GM18502 (cell line): Measurements from ENCODE around the gene TMEM91.
A peak's percentile ranks its signal among the peaks of the same experiment; 100 is the strongest.
"Not testable (repeated sequence)": the region's sequence is repeated elsewhere in the genome, so short reads cannot be mapped to it uniquely, and the experiment has no call there.

Experiments used
- ATAC-seq: cut with Tn5 transposase; IDR thresholded peaks from one replicate; pipeline ENCODE4 v1.9.1; 2021; ENCODE audit warnings: mild to moderate bottlenecking; ENCODE audit not compliant: unreplicated experiment, poor library complexity

Gene TMEM91

DNA sequence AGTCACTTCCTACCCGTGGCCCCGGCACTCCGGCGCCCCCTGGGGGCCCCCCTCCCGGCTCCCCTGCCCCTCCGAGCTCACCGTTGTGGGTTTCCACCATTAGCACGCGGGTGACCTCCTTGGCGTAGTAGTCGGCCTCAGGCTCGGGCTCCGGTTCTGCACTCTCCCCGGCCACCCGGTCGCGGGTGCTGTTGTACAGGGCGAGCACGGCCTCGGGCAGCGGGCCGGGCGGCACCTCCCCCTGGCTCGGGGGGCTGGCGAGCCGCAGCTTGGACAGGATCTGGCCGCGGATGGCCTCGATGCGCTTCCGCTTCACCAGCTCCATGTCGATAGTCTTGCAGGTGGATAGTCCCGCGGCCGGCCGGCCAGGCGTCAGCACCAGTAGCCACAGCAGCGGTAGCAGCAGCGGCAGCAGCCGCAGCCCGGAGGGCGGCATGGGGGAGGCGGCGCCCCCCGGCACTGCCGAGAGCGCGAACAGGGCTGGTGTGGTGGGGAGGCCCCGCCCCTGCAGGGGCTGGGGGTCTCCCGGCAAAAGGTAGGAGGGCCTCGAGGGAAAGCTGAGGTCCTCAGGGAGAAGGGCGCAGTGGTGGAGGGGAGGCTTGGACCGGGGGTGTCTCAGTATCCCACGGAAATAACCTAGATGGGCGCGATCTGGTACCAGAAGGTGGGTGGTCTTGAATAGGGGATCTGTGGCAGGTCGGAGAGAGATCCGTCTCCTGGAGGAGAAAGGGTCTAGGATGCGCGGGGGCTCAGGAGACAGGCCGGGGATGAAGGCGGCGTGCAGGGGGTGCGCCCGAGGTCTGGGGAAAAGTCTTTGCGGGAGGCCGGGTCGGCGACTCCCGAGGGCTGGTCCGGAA is 23.5 kb upstream of the TMEM91 start:
- peak; percentile 24 for ATAC-seq

DNA sequence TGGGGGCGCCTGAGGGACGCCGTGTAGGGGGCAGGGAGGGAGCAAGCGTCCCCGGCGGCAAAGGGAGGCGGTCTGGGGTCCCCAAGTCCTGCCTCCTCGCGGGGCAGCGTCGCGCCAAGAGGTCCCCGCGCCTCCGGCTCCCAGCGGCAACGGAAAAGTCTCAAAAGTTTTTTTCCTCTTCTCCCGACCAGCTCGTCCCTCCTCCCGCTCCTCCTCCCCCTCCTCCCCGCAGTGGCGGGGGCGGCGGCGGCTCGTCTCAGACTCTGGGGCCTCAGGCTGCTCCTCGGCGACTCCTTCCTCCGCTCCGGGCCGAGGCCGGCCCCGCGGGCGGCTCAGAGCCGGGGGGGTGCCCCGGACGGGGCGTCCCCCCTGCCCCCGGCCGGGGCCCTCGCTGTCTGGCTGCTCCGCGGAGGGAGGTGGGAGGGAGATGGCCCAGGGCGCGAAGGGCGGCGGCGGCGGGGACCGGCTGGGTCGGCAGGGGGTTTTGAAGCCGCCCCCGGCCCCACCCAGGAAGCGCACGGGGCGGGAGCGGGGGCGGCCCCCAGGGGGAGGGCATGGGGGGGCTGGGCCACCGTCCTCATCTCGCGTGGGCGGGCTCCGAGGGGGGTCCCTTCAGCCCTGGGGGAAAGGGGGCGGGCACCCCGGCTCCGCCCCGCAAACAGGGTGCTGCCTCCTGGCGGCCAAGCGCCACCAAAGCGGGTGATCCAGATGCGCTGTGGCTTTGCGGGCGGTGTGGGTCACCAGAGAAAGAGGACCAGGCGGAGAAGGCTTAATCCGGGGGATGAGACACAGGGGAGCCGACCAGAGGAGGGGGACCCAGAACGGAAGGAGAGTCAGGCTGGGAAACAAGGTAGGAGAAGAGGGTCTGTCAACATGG is 22.6 kb upstream of the TMEM91 start, which contains the start of gene TGFB1:
TSS of gene TGFB1 (minus strand) at position 457 of the 877 bp plus-strand sequence. CDS start 878 bp downstream, outside the sequence.
- peak; percentile 47 for ATAC-seq

DNA sequence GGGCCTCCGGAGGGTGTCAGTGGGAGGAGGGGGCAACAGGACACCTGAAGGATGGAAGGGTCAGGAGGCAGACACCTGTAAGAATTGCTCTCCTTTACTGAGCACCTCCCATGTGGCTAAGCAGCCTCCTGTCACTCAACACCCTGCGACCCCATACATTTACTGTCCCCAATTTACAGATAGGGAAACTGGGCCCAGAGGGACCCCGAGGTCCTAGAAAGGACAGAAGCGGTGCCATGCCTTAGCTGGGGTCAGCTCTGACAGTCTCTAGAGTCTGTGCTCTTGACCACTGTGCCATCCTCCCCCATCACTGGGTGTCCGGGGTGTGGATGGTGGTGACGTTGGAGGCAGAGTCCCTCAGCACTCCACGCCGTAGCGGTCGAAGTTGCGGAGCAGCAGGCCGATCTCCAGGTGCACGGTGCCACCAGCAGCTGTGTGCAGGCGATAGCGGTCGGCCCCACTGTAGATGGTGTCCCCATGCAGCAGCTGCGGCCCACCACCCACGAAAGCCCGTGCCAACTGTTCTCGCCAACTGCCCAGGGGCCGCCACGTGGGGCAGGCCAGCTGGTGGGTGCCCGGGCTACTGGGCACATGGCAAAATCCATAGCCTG is 21.9 kb upstream of the TMEM91 start:
- no peak for ATAC-seq

DNA sequence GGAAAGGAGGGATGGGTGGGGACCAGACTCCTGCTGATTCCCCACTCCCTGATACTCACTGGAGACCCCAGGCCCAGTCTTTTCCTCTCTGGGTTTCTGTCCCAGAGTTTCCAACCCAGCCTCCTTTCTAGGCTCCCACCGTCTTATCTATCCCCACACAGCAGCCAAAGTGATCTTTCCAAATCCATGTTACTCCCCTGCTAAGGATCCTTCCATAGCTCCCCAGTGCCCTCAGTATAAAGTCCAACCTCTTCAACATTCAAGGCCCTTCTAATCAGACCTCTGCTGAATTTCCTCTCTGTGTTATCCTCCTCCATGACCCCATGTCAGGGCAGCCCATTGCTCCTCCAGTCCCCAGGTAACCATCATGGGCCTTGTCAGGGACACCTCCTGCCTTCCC is 21.3 kb upstream of the TMEM91 start:
- ATAC-seq: no peak

DNA sequence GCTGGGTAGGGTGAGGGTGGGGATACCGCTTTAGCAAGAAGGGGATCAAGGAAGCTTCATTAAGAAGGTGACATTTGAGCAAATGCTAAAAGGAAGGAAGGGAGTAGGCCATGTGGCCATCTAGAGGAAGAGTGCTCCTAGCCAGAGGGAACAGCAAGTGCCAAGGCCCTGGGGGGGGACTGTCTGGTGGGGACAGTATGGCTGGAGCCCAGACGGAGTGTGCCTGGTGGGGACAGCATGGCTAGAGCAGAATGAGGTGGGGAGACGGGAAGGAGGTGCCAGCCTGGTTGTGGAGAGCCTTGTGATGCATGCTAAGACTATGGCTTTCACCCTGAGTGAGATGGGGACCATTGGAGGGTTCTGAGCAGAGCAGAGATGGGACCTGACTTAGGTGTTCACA is 20.5 kb upstream of the TMEM91 start:
- ATAC-seq: no peak

DNA sequence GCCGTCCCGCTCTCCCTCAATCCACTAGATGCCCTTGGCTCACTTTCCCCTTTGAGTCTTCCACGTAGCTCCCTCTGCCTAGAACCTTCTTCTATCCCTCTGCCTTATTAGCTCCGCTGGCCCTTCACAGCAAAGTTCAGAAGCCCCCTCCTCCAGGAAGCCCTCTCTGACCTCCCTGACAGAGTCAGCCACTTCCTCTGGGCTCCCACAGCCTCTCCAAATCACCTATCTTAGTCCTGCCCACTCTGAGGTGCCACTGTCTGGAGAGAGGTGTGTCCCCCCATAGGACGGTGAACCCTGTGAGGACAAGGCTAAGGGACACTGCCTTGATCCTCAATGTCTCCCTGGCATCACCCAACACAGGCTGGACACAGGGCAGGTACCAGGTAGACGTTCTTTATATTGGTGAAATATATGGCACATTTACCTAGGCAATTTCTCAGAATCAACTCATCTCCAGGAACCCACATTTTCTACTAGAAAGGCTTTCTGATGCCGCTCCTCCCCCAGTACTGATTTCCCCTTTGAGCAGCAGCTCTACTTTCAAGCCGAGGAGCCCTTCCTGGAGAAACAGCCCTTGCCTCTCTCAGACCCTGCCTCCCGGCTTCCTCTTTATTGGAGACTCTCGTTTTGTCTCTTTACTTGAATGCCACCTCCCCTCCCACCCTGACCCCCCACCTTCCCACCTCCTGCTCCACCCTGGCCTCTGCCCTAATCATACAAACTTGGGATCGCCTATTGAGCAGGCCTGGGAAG is 19.2 kb upstream of the TMEM91 start:
- no peak for ATAC-seq

DNA sequence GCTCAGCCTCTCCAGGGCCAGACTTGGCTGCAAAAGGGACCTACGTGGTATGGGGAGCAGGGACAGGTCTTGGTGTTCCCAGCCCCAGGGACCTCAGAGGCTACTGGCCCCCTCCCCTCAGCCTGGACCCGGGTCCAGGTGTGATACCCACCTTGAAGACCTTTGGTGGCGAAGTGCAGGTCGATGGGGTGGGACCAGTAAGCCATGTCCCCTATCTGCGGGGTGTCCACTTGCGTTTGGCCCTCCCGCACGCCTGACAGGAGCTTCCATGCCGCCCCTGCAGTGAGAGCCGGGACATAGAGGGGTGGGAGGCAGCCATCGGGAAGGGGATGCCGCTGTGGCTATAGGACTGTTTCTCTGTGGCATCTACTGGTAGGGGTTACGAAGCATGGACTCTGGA is 18.6 kb upstream of the TMEM91 start:
- ATAC-seq: no peak

DNA sequence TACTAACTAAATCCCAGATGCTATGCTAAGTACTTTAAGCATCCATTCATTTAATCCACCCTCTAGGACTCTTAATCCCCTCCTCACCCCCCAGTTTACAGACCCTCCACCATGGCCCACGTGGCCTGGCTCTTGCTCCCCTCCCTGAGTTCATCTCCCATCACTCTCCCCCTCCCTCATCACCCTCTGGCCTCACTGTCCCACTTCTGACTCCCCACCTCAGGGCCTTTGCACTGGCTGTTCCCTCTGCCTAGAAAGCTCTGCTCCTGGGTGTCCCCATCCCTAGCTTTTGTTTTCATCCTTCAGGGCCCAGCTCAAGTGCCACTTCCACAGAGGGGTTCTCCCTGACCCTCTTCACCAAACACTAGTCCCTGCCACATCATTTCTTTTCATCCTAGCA is 16.6 kb upstream of the TMEM91 start:
- ATAC-seq: no peak

DNA sequence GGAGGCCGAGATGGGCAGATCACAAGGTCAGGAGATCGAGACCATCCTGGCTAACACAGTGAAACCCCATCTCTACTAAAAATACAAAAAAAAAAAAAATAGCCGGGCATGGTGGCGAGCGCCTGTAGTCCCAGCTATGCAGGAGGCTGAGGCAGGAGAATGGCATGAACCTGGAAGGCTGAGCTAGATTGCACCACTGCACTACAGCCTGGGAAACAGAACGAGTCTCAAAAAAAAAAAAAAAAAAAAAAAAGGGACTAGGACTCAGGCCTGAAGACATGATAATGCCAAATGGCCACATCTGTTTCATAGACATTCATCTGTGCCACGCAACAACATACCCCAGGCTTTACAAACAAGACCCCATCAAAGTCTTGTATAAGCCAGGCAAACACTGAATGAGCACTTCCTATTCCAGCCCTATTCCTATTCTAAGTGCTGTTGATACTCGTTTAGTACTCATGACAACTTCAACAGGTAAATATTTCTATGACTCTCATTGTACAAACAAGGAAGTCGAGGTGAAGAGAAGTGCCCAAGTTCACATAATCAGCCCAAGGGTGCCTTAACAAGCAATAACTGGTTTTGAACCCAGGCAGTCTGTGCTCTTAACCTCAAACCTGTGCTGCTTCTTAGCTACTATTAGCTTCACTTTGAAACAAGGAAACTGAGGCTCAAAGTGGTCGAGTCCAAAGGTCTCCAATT is 14.0 kb upstream of the TMEM91 start:
- ATAC-seq: no peak

DNA sequence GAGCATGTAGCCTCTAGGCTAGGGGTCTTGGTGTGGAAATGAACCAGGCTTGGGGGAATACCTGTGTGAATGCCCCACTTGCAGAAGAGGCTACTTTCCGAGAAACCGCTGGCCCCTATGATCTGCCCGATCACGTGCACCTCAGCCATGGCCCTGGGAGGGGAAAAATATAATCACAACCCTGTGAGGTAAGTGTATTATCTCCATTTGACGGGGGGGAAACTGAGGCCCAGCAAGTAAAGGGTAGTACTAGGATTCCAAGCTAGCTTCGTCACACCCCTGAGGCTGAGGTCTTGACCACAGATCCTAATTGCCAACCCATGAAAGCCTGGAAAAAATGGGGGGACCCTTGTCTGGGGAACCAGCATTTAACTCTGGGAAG is 13.0 kb upstream of the TMEM91 start:
- no peak for ATAC-seq

DNA sequence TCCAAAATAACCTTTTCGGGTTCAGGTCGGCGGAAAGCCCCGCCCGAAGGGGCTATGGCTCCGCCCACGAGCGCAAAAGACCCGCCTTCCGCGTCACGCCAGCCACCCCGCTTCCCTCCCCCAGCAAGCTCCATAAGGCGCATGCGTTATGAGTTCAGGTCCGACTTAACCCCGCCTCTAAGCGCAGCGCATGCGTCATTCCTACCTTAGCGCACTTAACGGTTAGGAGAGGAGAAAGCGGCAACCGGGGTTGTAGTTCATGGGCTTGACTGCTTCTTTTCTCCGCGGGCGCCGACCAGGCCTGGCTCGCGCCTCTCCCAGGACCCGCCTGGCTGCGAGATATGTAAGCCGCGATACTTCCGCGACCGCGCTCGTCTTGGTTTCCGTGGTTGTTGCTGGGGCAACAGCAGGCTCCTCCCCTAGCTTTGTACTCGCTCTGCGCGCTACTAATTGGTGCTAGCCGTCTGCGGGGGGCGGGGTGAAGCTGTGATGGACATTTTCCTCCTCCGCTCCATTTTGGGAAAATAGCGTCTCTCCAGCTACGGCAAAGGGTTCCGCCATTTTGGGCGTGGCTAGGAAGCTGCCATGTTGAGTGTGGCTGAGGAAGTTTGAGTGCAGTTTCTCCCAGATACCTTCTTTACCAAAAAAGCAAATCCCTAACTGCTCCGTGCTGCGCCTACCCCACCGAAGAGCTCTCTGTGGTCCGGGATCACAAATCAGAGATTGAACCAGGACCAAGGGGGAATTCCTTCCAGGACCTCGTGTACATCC is 12.4 kb upstream of the TMEM91 start, which contains the start of gene B9D2:
TSS of gene B9D2 (minus strand) at position 397 of the 771 bp plus-strand sequence. CDS start 630 bp downstream, outside the sequence.
- peak; percentile 85 for ATAC-seq

DNA sequence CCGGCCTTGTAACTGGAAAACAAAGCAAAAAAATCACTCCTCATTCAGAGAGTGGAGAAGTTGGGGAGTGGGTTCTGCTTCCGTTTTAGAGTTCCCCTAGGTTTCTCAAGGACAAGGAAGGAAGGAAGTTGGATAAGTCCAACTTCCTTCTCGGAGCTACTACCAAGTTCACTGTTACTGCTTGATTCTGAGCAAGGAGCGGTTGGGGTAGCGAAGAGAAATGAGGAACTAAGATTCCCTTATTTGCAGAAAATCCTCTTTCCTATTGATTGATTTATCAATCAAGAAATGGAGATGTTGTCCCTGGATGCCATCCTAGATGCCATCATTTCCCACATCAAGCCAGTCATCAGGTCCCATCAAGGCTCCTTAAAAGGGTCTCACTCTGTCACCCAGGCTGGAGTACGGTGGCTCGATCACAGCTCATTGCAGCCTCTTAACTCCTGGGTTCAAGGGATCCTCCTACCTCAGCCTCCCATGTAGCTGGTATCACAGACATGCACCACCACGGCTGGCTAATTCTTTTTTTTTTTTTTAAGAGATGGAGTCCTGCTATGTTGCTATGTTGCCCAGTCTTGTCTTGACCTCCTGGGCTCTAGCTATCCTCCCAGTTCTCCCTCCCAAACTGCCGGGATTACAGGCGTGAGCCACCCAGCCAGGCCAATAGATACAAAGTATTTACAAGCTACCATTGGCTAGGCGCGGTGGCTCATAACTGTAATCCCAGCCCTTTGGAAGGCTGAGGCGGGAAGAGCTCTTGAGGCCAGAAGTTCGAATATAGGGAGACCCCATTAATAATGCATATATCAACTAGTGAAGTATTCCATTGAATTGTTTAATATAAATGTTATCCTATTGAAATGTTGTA is 11.6 kb upstream of the TMEM91 start:
- ATAC-seq: no peak

DNA sequence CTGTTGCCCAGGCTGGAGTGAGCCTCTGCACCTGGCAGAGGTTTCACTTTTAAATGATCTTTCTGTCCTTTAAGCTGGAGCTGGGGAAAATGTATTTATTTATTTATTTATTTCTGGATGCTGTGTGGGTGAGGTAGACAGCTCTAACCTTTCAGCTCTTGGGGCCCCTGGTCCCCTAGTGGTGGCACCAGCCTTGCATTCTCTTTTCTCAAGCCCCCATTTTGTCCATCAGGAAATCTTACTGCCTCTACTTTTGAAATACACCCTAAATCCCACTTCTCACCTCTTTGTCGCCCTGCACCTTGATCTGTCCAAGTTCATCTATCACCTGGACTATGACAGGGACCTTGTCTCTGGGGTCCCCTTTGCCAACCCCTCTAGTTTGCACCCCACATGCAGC is 10.2 kb upstream of the TMEM91 start:
- ATAC-seq: no peak

DNA sequence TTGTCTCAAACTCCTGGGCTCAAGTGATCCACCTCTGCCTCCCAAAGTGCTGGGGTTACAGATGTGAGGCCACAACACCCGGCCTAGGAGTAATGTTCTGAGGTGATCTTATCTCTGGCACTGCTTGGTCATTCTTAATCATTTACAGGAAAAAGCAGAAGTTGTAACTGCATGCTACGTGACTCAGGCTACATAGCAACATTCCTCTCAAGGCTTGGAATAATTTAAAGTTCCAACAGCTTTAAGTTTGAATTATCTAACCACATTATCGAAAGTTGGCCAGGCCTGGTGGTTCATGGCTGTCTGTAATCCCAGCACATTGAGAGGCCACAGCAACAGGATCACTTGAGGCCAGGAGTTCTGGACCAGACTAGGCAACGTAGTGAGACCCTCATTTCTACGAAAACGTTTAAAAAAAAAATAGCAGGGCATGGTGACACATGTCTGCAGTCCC is 8.5 kb upstream of the TMEM91 start:
- ATAC-seq: no peak

DNA sequence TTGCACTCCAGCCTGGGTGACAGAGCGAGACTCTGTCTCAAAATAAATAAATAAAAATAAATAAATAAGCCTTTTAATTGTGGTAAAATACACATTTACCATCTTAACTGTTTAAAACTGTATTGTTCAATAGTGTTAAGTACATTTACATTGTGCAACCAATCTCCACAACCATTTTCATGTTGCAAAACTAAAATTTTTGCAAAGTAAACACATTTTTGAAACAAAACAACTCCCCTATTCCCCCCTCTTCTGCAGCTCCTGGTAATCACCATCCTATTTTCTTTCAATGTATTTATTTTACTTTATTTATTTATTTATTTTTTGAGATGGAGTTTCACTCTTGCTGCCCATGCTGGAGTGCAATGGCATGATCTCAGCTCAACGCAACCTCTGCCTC is 6.6 kb upstream of the TMEM91 start:
- no peak for ATAC-seq

DNA sequence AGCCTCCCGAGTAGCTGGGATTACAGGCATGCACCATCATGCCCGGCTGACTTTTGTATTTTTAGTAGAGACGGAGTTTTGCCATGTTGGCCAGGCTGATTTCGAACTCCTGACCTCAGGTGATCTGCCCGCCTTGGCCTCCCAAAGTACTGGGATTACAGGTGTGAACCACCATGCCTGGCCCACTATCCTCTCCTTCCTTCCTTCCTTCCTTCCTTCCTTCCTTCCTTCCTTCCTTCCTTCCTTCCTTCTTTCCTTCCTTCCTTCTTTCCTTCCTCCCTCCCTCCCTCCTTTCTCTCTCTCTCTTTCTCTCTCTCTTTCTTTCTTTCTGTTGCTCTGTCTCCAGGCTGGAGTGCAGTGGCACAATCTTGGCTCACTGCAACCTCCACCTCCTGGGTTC is 5.2 kb upstream of the TMEM91 start:
- not testable (repeated sequence) for ATAC-seq

DNA sequence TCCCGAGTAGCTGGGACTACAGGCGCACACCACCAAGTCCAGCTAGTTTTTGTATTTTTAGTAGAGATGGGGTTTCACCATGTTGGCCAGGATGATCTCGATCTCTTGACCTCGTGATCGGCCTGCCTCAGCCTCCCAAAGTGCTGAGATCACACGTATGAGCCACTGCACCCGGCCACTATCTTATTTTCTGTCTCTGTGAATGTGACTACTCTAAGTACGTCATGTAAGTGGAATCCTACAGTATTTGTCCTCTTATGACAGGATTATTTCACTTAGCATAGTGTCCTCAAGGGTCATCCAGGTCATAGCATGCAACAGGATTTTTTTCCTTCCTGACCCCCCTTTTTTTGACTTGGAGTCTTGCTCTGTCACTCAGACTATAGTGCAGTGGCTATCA is 4.8 kb upstream of the TMEM91 start:
- ATAC-seq: no peak

DNA sequence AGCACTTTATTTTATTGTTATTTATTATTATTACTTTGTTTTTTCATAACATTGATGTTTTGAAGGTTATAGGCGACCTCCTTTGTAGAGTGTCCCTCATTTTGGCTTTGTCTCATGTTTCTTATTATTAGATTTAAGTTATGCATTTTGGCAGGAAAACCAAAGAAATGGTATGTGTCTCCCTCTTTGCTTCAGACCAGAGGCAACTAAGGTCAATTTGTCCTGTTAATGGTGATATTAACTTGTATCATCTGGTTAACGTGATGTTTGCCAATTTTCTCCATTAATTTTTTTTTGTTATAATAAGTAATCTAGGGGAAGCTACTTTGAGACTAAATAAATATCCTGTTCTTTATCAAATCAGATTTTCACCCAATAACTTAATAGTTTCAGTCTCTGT is 3.8 kb upstream of the TMEM91 start:
- no peak for ATAC-seq
